HEK293T (cell line): ENCODE results near the gene NEDD9.

Source experiments
- BHLHE40 ChIP-seq: fragments of 450-650 bp; IDR thresholded peaks from 2 replicates; pipeline ENCODE4 v1.6.1; 2016; ENCODE audit warnings: mild to moderate bottlenecking, moderate library complexity, borderline replicate concordance
- ELF4 ChIP-seq: fragments of 450-650 bp; IDR thresholded peaks from 2 replicates; pipeline ENCODE4 v1.6.1; 2017; ENCODE audit warnings: antibody characterized with exemption
- HDGF ChIP-seq: fragments of 450-650 bp; IDR thresholded peaks from 2 replicates; pipeline ENCODE4 v1.6.1; 2017; ENCODE audit warnings: antibody characterized with exemption, borderline replicate concordance
- PKNOX1 ChIP-seq: fragments of 450-650 bp; IDR thresholded peaks from 2 replicates; pipeline ENCODE4 v1.6.1; 2016
- SP1 ChIP-seq: fragments of 450-650 bp; IDR thresholded peaks from 2 replicates; pipeline ENCODE4 v1.6.1; 2017
- SUZ12 ChIP-seq: fragments of 450-650 bp; IDR thresholded peaks from 2 replicates; pipeline ENCODE4 v1.6.1; 2016; ENCODE audit warnings: mild to moderate bottlenecking
- TARDBP ChIP-seq: fragments of 450-650 bp; IDR thresholded peaks from 2 replicates; pipeline ENCODE4 v1.6.1; 2016

- TF ChIP-seq ELF4 (no peak), SP1 (no peak), SUZ12 (no peak), TARDBP (no peak), BHLHE40 (no peak), PKNOX1 (no peak), HDGF (no peak)
These were observed 39.0 kb upstream of the NEDD9 start for GRCh38 chr6:11271228-11272020.
